NCI-H510A (cell line): ENCODE data around the gene MYCBP2.
"Not testable (repeated sequence)": the region's sequence is repeated elsewhere in the genome, so short reads cannot be mapped to it uniquely, and the experiment has no call there.

Experiments
- DNase-seq: peaks from one replicate; lab custom pipeline; 2025; lab: John Stamatoyannopoulos, UW

Gene MYCBP2

DNA sequence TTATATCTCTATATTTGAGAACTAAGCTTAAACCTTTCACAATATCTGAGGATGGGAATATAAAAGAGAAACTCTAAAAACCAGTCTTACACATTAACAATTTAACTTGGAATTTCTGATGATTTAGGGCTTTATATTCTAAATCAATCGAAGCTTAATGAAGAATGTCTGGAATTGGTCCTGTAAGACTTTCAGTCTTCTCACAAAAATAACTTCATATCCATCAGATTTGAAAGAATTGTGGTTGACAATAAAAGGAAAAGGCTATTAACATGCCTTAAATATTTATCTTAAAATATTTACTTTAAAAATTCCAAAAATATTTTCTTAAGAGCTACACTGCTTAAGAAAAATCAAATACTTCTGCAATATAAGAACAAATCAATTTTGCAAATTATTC lies 27.3 kb downstream of the MYCBP2 start:
- no peak for DNase-seq

DNA sequence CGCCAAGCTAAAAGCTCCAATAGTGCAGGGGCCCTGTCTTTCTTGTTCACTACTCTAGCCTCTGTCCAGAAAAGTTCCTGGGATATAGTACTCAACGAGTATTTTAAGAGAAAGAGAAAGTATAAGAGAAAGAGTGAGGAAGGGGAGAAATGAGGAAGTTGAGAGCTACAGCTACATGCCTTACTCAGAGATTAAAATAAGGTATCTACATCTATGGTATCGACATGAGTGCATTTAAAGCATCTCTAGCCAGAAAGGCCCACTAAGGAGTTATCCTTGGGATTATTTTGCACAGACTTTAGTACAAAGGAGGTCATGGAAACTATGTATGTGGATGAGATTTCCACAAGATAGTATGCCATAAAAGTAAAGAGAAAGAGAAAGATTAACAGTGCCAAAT lies 28.5 kb downstream of the MYCBP2 start:
- DNase-seq, result no peak

DNA sequence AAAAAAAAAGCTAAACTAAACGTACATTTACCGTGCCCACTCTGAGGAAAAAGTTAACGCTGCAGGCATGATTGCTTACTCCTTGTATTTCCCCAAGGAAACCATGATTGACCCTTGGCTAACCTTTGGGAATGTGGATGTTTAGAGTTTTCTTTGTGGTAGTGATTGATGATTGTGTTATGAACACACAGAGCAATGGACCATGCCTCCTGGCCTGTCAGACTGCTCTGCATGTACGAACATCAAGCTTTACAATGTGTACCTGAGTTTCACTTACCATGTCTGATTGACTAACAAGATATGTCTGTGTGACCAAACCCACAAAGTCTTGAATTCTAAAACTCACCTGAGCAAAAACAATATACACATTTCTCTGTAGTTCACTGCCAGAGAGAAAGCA lies 35.1 kb downstream of the MYCBP2 start:
- DNase-seq, result no peak

DNA sequence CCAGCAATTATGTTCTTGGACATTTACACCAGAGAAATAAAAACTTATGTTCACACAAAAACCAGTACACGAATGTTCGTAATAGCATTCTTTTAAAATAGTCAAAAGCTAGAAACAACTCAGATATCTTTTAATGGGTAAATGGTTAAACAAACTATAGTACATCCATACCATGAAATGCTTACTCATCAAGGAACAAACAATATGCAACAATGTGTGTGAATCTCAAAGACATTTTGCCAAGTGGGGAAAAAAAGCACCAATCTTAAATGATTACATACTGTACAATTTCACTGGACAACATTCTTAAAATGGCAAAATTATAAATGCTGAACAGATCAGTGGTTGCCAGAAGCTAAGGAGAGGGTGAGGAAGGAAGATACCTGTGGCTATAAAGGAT lies 36.6 kb downstream of the MYCBP2 start:
- no peak for DNase-seq

DNA sequence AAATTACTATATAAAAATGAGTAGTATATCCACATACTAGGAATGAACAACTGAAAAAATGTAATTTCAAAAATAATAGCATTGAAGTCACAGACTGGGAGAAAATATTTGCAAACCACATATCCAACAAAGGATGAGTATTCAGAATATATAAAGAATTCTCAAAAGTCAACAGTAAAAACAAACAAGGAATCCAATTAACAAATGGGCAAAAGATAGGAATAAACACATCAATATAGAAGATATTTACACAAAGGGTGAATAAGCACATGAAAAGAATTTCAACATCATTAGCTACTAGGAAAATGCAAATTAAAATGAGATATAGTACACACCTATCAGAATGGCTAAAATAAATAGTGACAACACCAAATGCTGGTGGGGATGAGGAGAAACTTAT lies 37.0 kb downstream of the MYCBP2 start:
- DNase-seq, result no peak

DNA sequence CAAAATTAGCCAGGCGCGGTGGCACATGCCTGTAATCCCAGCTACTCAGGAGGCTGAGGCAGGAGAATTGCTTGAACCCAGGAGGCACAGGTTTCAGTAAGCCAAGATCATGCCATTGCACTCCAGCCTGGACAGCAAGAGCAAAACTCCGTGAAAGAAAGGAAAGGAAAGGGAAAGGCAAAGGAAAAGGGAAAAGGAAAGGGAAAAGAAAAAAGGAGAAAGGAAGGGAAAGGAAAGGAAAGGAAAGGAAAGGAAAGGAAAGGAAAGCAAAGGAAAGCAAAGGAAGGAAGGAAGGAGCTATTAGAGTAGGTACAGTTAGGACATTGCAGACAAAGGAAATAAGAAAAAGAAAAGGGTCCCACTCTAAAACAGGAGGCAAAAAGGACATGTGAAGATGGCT lies 41.3 kb downstream of the MYCBP2 start:
- DNase-seq, result not testable (repeated sequence)

DNA sequence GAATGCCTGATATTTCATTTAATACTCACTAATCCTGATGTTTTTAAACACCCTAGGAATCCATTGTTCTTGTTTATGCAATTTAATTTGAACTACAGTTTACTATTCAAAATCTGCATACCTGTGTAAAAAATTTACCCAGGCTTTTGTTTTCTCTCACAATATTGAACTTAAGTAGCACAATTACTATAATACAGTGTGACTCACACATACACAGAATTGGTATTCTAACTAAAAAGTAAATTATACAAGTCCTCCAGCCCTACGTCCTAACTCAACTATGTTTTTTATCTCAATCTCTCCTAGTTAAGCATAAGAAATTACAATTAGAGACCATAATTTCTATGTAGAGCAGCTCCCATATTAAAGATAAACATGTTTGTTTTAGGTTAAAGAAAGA lies 41.8 kb downstream of the MYCBP2 start:
- DNase-seq, result no peak

DNA sequence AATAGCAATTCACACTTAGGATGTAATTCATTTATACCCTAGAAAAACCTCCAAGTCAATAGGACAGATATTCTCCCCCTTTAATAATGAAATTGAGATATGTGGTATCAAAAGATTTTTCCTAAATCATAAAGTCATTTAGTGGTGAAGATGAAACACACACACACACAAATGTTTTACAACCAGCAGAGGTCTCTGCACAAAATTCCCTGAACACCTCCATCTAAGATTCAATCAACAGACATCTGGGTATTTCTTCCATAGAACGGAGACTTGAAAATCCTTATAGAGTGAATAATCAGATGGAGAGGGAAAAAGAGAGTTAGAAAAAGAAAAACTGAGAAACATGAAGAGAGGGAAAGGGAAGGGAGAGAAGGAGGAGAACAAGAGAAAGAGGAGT lies 52.8 kb downstream of the MYCBP2 start:
- no peak for DNase-seq

DNA sequence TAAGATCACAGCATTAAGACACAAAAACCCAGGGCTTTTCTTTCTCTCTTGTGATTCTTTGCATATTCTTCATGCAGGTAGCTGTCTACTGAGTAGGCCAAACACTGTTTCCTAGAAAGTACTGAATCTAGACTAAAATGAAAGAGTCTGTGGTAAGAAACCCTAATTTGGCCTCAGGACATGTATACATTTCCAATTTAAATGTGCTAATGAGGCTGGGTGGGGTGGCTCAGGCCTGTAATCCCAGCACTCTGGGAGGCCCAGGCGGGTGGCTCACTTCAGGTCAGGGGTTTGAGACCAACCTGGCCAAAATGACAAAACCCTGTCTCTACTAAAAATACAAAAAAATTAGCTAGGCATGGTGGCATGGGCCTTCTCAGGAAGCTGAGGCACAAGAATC lies 57.8 kb downstream of the MYCBP2 start:
- DNase-seq, result no peak

DNA sequence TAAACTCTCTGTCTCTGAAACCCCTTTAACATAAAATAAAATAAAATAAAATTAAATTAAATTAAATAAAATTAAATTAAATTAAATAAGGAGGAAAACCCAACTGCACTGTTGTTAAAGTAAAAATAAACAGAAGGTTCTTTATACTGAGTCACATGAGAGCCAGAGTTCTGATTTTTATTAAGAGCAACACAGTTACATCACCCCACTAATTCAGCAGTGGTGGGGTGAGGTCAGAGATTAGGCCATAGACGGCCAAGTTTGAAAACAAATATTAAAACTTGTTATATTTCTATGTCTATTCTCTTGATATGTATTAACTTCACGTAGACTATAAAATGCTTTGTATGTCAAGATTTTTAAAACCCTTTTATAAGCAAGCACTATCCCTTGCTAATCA lies 59.5 kb downstream of the MYCBP2 start:
- DNase-seq, result no peak

DNA sequence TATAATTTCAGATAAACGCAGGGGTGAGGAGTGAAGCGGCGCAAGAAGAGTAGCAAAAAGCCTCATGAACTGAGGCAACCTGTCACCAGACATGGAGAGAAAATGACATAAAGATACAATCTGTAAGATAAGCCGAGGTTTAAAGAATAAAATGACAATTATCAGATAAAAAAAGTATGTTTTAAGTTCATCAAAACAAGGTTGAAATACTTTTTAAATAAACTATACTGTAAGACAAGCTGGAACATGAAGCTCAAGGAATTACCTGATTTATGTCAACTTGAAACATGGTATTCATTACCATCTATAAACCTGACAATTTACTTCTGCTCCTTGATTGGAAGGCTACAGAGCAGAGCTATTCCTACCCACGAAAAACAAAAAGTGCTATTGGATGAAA lies 61.6 kb downstream of the MYCBP2 start:
- DNase-seq, result no peak

DNA sequence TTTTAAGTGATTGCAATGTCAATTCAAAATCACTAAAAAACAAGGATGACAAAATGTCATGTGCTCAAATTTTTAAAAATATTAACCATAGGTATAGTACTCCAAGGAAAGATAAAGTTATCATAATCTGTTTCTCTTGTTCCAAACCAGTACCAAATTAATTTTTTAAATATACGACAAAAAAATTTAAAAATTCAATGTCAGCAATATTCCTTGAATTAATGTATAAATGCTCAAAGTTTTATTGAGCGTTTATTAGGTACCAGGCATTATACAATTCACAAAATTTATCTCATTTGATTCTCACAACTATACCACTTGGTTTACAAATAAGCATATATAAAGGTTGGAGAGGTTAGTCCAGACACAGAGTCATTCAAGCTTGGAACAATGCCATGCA lies 64.7 kb downstream of the MYCBP2 start:
- no peak for DNase-seq

DNA sequence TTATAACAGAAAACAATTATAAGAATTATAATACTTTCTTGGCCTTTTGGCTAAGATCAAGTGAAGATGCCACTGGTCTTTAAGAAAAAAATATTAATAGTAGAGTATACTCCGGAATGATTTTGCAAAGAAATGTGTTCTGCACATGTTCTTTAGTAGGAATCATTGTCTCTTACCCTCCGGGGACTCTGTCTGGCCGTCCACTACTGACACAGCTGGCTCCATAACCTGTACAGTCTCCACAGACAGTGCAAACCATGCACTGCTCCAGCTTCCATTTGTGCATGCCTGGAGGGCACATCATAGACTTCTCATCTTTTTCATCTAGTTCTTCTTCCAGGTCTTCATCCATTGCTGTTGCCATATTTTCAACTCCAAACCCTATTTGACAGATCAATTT lies 75.9 kb downstream of the MYCBP2 start:
- no peak for DNase-seq

DNA sequence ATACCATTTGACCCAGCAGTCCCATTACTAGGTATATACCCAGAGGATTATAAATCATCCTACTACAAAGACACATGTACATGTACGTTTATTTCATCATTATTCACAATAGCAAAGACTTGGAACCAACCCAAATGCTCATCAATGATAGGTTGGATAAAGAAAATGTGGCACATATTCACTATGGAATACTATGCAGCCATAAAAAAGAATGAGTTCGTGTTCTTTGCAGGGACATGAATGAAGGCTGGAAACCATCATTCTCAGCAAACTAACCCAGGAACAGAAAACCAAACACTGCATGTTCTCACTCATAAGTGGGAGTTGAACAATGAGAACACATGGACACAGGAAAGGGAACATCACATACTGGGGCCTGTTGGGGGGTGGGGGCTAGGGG lies 81.7 kb downstream of the MYCBP2 start:
- not testable (repeated sequence) for DNase-seq

DNA sequence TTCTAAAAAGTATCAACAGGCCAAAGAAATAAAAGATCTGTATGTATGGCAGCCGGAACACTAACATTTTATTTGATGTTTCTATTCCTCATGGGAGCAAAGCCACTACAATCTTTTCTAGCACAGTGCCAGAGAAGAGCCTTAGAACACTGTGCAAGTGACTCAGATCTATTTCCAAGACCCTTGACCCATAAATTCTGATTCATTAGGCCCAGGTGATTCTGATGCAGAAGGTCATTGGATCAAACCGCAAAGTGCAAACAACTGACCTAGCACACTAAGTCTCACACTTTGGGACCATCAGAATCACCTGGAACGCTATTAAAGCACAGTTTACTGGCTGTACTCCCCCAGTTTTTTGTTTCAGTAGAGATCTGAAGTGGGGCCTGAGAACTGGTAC lies 87.6 kb downstream of the MYCBP2 start:
- no peak for DNase-seq

DNA sequence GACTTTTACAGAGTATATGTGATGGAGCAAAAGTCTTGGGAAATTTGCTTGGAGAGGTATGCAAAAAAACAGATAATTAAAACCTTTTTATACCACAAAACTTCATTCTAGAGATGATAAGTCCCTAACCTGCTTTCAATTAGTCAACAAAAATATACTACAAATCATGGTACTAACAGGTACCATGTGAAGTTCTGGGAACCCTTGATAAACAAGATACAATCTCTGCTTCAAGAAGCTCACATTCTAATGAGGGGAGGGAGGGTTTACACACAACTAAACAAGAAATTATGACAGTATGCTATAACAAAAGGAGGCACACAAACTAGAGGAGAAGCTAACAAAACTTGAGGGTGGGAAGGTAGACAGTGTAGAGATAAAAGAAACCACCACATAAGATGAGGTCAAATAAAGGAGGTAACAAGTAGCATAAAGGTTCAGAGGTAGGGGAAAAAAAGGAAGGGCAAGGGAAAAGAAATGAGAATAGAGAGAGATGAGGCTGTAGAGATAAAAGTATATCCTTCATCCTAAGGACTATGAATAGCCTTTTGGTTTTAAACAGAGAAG lies 91.4 kb downstream of the MYCBP2 start:
- DNase-seq, result no peak

DNA sequence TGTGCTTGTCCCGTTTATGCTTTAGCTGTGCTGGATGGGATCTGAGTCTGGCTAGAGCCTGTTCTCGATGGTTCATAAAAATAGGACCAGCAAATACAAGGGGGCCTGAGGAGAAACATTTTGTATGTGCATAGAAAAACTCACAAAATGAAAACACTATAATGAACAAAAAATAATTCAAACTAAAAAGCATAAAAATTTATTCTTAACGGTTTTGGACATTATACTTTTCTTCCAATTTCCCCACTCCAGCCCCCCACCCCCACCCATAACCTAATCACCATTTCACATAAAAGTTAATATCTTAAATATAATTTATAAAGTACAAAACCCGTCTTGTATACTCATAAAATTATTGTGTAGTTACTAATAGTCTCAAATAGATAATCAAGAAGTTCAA lies 93.7 kb downstream of the MYCBP2 start:
- no peak for DNase-seq

DNA sequence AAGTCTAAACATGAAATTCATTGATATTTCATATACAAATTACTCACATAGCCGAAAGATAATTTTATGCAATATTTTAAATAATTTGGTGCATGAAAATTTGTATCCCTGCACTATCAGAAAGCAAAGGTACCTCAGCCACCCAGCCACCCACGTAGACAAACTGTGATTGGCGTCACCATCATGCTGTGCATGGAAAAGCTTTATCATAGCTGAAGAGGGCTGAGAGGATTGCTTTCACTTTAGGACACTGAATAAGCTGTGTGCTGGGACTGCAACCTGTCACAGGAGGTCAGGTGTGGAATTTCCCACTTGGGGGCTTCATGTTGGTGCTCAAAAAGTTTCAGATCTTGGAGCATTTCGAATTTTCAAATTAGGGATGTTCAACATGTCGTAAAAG lies 96.3 kb downstream of the MYCBP2 start:
- no peak for DNase-seq

DNA sequence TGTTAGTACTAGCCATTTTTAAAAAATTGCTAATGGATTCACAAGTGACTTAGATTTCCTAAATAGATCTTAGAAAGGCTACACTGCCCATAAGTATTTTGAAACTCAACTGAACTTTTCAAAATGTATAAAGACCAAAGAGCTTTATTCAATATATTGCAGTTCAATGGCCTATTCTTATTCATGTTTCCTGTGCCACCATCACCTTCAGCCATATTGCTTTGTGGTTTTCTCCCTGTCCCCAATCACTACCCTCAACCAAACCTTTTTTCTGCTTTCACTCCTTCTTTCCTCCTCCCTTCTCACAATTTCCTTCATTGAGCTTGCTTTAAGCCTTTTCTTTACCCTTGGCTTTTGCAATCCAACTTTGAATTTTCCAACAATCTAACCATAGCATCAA lies 100.9 kb downstream of the MYCBP2 start:
- DNase-seq, result no peak

DNA sequence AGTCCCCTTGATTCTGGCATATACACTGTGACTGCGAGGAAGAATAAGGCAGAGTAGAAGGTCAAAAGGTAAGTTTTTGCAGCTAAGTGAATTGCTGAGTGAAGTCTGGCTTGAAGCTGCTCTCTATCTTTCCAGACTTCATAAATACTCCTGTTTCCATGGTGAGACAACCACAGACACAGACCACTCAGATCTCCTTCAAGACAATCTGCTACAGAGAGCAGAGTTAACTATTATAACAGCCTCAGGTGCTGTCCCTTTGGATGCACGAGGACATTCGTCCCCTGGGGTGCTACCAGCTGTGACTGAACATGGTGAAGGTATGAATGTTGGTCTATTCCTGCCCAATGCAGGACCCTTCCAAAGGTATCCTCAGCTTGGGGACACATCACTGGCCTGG lies 104.0 kb downstream of the MYCBP2 start:
- no peak for DNase-seq

DNA sequence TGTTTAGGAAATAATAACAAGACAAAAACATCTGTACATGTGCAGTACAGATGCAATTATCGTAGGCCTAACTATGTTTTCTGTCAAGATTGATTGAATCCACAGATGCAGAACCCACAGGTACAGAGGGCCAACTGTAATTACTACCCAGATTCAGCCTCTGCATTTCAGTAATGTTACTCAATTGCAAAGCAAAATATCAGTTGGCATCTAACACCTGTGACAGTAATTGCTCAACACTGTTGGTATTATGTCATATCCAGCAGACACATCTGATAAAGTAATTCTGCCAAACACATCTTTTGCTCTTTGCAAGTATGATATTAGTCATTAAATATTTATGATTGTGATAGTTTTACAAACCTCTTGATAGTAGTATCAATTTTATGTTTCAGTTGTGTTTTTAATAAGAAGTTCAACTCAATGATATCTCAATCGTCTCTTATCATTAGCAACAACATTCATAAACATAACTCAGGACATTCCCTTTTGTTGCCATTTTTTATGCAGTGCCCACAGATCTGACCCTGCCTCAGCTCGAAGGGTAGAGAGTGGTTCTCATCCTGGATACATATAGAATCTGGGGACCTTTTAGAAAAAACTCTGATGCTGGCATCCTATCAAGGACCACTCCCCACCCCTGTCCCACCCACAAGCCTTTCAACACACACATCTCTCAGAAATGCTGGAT lies 104.7 kb downstream of the MYCBP2 start:
- no peak for DNase-seq

DNA sequence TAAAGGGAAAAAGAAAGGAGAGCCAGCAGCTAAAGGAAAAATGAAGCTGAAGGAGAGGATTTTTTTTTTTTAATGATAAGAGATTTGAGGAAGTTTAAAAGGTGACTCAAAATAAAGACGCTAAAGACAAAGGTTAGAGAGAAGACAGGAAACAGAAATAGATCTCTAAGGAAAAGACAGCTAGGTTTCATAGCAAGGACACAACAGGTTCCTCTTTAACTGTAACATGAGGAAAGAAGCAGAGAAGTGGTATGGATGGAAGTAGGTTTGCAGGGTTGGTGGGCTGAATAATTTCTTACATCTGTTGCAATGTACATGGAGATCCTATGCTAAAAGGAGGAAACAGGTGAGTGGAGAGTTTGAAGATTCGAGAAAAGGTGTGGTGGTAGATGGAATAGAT lies 107.5 kb downstream of the MYCBP2 start:
- no peak for DNase-seq

DNA sequence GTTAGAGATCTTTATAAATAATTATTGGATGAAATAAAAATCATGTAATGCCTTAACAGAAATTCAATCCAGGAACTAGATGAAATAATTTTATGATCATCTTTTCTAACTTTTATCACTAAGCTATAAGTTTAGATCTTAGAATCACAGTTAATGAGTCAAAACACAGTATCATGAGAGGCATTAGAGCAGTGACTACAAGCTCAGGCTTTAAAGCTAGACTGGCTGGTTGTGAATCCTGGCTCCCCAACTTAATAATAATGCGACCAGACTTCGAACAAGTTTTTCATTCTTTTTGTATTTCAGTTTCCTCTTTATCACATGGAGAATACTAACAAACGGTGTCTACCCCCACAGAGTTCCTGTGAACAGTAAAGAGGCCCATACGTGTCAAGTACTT lies 108.6 kb downstream of the MYCBP2 start:
- DNase-seq, result no peak

DNA sequence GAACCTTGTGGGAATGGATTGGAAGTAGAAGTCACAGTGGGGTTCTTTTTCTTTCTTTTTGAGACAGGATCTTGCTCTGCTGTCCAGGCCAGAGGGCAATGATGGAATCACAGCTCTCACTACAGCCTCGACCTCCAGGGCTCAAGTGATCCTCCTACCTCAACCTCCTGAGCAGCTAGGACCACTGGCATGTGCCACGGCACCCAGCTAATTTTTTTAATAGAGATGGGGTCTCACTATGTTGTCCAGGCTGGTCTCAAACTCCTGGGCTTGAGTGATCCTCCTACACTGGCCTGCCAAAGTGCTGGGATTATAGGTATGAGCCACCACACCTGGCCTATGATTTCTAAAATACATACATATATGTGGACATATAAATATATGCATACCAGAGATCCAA lies 111.4 kb downstream of the MYCBP2 start:
- DNase-seq, result no peak
